Measurements from ENCODE around the gene IZUMO1R.
"Not testable (repeated sequence)": the region's sequence is repeated elsewhere in the genome, so short reads cannot be mapped to it uniquely, and the experiment has no call there.

The IZUMO1R gene

GRCh38 chr11:94326947-94327346 lies 22.6 kb downstream of the IZUMO1R start:
- DNase-seq, result no peak

- DNase-seq, result no peak
These were observed 24.3 kb downstream of the IZUMO1R start for GRCh38 chr11:94328587-94329080.

GRCh38 chr11:94329501-94329900 lies 25.1 kb downstream of the IZUMO1R start:
- DNase-seq, result no peak

- DNase-seq, result no peak
These were observed 26.4 kb downstream of the IZUMO1R start for GRCh38 chr11:94330789-94331188.

- DNase-seq, result no peak
These were observed 28.4 kb downstream of the IZUMO1R start for GRCh38 chr11:94332814-94333213.

- no peak for DNase-seq
These were observed 31.7 kb downstream of the IZUMO1R start for GRCh38 chr11:94336033-94336432.

GRCh38 chr11:94338651-94339050 lies 34.3 kb downstream of the IZUMO1R start:
- DNase-seq, result no peak

- no peak for DNase-seq
These were observed 37.9 kb downstream of the IZUMO1R start for GRCh38 chr11:94342250-94342649.

- DNase-seq, result no peak
These were observed 39.1 kb downstream of the IZUMO1R start for GRCh38 chr11:94343495-94343894.

- not testable (repeated sequence) for DNase-seq
These were observed 41.9 kb downstream of the IZUMO1R start for GRCh38 chr11:94346311-94346710.

- not testable (repeated sequence) for DNase-seq
These were observed 46.6 kb downstream of the IZUMO1R start for GRCh38 chr11:94350850-94351563.

Measured in NCI-H1417 treated with DMSO at 0.1 percent for 48 hours (cell line).